HG02852 (cell line): ENCODE measurements around the gene KLK6.
"Not testable (repeated sequence)": the region's sequence is repeated elsewhere in the genome, so short reads cannot be mapped to it uniquely, and the experiment has no call there.

ENCODE experiments used
- ATAC-seq: cut with Tn5 transposase; IDR thresholded peaks from one replicate; pipeline ENCODE4 v1.9.1; 2021; ENCODE audit warnings: mild to moderate bottlenecking, moderate library complexity; ENCODE audit not compliant: unreplicated experiment

KLK6 gene

GRCh38 chr19:50994129-50994528, 24.7 kb upstream of the KLK6 start:
- ATAC-seq: no peak

- ATAC-seq: no peak
These were observed 23.3 kb upstream of the KLK6 start for GRCh38 chr19:50992666-50993035.

- not testable (repeated sequence) for ATAC-seq
These were observed 15.0 kb upstream of the KLK6 start for GRCh38 chr19:50984416-50984815.

GRCh38 chr19:50983625-50984292, 14.4 kb upstream of the KLK6 start, which contains the start of gene KLK7:
TSS of gene KLK7 (minus strand) at chr19:50983917. CDS start at chr19:50982399, 1,518 bp downstream.
- no peak for ATAC-seq

- no peak for ATAC-seq
These were observed 12.8 kb upstream of the KLK6 start for GRCh38 chr19:50982186-50982585.

- no peak for ATAC-seq
These were observed 12.3 kb upstream of the KLK6 start for GRCh38 chr19:50981587-50982146.

GRCh38 chr19:50980208-50980607, 10.8 kb upstream of the KLK6 start:
- no peak for ATAC-seq

GRCh38 chr19:50979758-50980157, 10.4 kb upstream of the KLK6 start:
- no peak for ATAC-seq

GRCh38 chr19:50978772-50979390, 9.5 kb upstream of the KLK6 start:
- ATAC-seq: no peak

GRCh38 chr19:50977626-50978025, 8.2 kb upstream of the KLK6 start:
- no peak for ATAC-seq

- no peak for ATAC-seq
These were observed 6.4 kb upstream of the KLK6 start for GRCh38 chr19:50975766-50976165.

- ATAC-seq: no peak
These were observed 5.5 kb upstream of the KLK6 start for GRCh38 chr19:50974702-50975556.

GRCh38 chr19:50972795-50973376, 3.5 kb upstream of the KLK6 start:
- no peak for ATAC-seq

- not testable (repeated sequence) for ATAC-seq
These were observed 419 bp upstream of the KLK6 start for GRCh38 chr19:50969810-50970209.

- no peak for ATAC-seq
These were observed 527 bp downstream of the KLK6 start for GRCh38 chr19:50968716-50969412.

GRCh38 chr19:50967929-50968715, 1.3 kb downstream of the KLK6 start:
- ATAC-seq: no peak

- no peak for ATAC-seq
These were observed 5.1 kb downstream of the KLK6 start for GRCh38 chr19:50964266-50964665.

- ATAC-seq: no peak
These were observed 6.0 kb downstream of the KLK6 start for GRCh38 chr19:50963381-50963780.

GRCh38 chr19:50962245-50962644, 7.1 kb downstream of the KLK6 start:
- ATAC-seq: no peak
